B cell (primary cell): Measurements from ENCODE around the gene DAB2IP.

Experiments used
- CTCF ChIP-seq: fragments of 200-600 bp; IDR thresholded peaks from one replicate; pipeline ENCODE4 v1.8.0; 2022; ENCODE audit warnings: antibody characterized with exemption, mild to moderate bottlenecking
- EZH2 ChIP-seq: IDR thresholded peaks from 2 replicates; pipeline ENCODE4 v1.6.1; 2012; ENCODE audit warnings: borderline replicate concordance, low read depth, mild to moderate bottlenecking, moderate library complexity, low read length; ENCODE audit not compliant: insufficient read depth, poor library complexity, severe bottlenecking

GRCh38 chr9:121701736-121702261 lies 50.4 kb downstream of the DAB2IP start:
- no peak for TF ChIP-seq CTCF
- TF ChIP-seq EZH2: no peak
